HG02943 (cell line): ENCODE measurements around the gene HIVEP2.

Source experiments
- ATAC-seq: cut with Tn5 transposase; IDR thresholded peaks from one replicate; pipeline ENCODE4 v1.9.1; 2021; ENCODE audit warnings: mild to moderate bottlenecking, low read depth, moderate library complexity; ENCODE audit not compliant: unreplicated experiment

Gene HIVEP2

GRCh38 chr6:142926177-142926493 is 18.8 kb downstream of the HIVEP2 start:
- no peak for ATAC-seq

GRCh38 chr6:142925575-142926110 is 19.3 kb downstream of the HIVEP2 start:
- no peak for ATAC-seq

GRCh38 chr6:142918339-142919042 is 26.5 kb downstream of the HIVEP2 start:
- ATAC-seq: no peak

- no peak for ATAC-seq
These were observed 28.1 kb downstream of the HIVEP2 start for GRCh38 chr6:142916881-142917280.

- no peak for ATAC-seq
These were observed 29.9 kb downstream of the HIVEP2 start for GRCh38 chr6:142914937-142915697.

GRCh38 chr6:142914369-142914768 is 30.6 kb downstream of the HIVEP2 start:
- no peak for ATAC-seq

- ATAC-seq: peak; percentile 94
These were observed 31.4 kb downstream of the HIVEP2 start for GRCh38 chr6:142913511-142914047.

- ATAC-seq: peak; percentile 66
These were observed 31.9 kb downstream of the HIVEP2 start for GRCh38 chr6:142913036-142913510.

- no peak for ATAC-seq
These were observed 32.9 kb downstream of the HIVEP2 start for GRCh38 chr6:142912125-142912524.

GRCh38 chr6:142911430-142911829 is 33.5 kb downstream of the HIVEP2 start:
- no peak for ATAC-seq

GRCh38 chr6:142909686-142910085 is 35.3 kb downstream of the HIVEP2 start:
- no peak for ATAC-seq

- no peak for ATAC-seq
These were observed 36.7 kb downstream of the HIVEP2 start for GRCh38 chr6:142908235-142908634.

GRCh38 chr6:142907544-142907943 is 37.4 kb downstream of the HIVEP2 start:
- peak; percentile 7 for ATAC-seq

GRCh38 chr6:142906945-142907470 is 38.0 kb downstream of the HIVEP2 start:
- ATAC-seq: peak; percentile 58

GRCh38 chr6:142903812-142904211 is 41.2 kb downstream of the HIVEP2 start:
- no peak for ATAC-seq

- ATAC-seq: peak; percentile 77
These were observed 42.3 kb downstream of the HIVEP2 start for GRCh38 chr6:142902636-142903053.

GRCh38 chr6:142901611-142902010 is 43.4 kb downstream of the HIVEP2 start:
- ATAC-seq: no peak

GRCh38 chr6:142900227-142900971 is 44.6 kb downstream of the HIVEP2 start:
- ATAC-seq: no peak

- no peak for ATAC-seq
These were observed 45.8 kb downstream of the HIVEP2 start for GRCh38 chr6:142898927-142899895.
